ENCODE results near the gene MED25.

GRCh38 chr19:49833599-49833998, 15.5 kb downstream of the MED25 start:
- TF ChIP-seq EZH2phosphoT487 (IDR thresholded peaks at IDR 0.05; ENCODE audit: borderline replicate concordance) (no peak), CTCF (conservative IDR thresholded peaks at IDR 0.05; ENCODE audit: low read length) (no peak)

Data from Loucy (cell line).